CD4-positive, alpha-beta T cell treated with Interleukin-15 for 1 hour (primary cell): ENCODE results near the gene PGLYRP2.

ENCODE experiments used
- DNase-seq: peaks from one replicate; pipeline ENCODE4 v3.0.0-alpha.2; 2020

The PGLYRP2 gene

GRCh38 chr19:15453906-15454860 is 25.1 kb downstream of the PGLYRP2 start:
- DNase-seq: no peak

- DNase-seq: no peak
Observed at GRCh38 chr19:15453091-15453578, 26.2 kb downstream of the PGLYRP2 start.

GRCh38 chr19:15452111-15453047 is 26.9 kb downstream of the PGLYRP2 start:
- DNase-seq: no peak

- DNase-seq: no peak
Observed at GRCh38 chr19:15450528-15450890, 28.8 kb downstream of the PGLYRP2 start.

- DNase-seq: peak; percentile 87
Observed at GRCh38 chr19:15449620-15450527, 29.4 kb downstream of the PGLYRP2 start, which contains the start of gene WIZ. Gene WIZ, minus strand, starts transcription at chr19:15449956. Its CDS starts 1,649 bp downstream, at chr19:15448307.

- DNase-seq: no peak
Observed at GRCh38 chr19:15448778-15449619, 30.3 kb downstream of the PGLYRP2 start.

GRCh38 chr19:15448044-15448777 is 31.1 kb downstream of the PGLYRP2 start:
- DNase-seq: no peak

- DNase-seq: no peak
Observed at GRCh38 chr19:15447057-15447456, 32.2 kb downstream of the PGLYRP2 start.

- DNase-seq: no peak
Observed at GRCh38 chr19:15445807-15446376, 33.4 kb downstream of the PGLYRP2 start.

- DNase-seq: no peak
Observed at GRCh38 chr19:15445227-15445605, 34.1 kb downstream of the PGLYRP2 start.

GRCh38 chr19:15444505-15445226 is 34.6 kb downstream of the PGLYRP2 start:
- no peak for DNase-seq

GRCh38 chr19:15443838-15444237 is 35.5 kb downstream of the PGLYRP2 start:
- DNase-seq: no peak

GRCh38 chr19:15443325-15443724 is 36.0 kb downstream of the PGLYRP2 start:
- DNase-seq: no peak

- DNase-seq: no peak
Observed at GRCh38 chr19:15442142-15442920, 37.0 kb downstream of the PGLYRP2 start.

- DNase-seq: no peak
Observed at GRCh38 chr19:15441317-15441716, 38.0 kb downstream of the PGLYRP2 start.

- no peak for DNase-seq
Observed at GRCh38 chr19:15439821-15440641, 39.3 kb downstream of the PGLYRP2 start.

- no peak for DNase-seq
Observed at GRCh38 chr19:15439078-15439799, 40.1 kb downstream of the PGLYRP2 start.
